Lower leg skin (tissue), 4 donors: ENCODE data around the gene LIAS. TPM values are rescaled to one million over a fixed set of nuclear protein-coding genes. Genes with fewer than 3 reads are reported as not detected.

Experiments used
- DNase-seq, 2 donors: peaks; one replicate each; pipeline ENCODE4 v3.0.0-alpha.2; 2019; ENCODE audit warnings: low spot score in 2 of 2
- H3K4me3 ChIP-seq: fragments of 200-600 bp; sonication (generic); 2 replicates; pipeline ENCODE4 v1.5.1; 2017; ENCODE audit warnings: mild to moderate bottlenecking, low read depth; ENCODE audit not compliant: poor library complexity, severe bottlenecking
- POLR2A ChIP-seq, 2 donors: fragments of 450-650 bp; IDR thresholded peaks; one replicate each; pipeline ENCODE4 v1.6.1; 2016 to 2017; ENCODE audit warnings: antibody characterized with exemption in 2 of 2, mild to moderate bottlenecking in 1 of 2, moderate library complexity in 1 of 2
- WGBS, 2 donors: methylation state at CpG; one replicate each; pipeline ENCODE4 v1.1.5; 2018; 5-methylcytosine and 5-hydroxymethylcytosine counted together
- intact Hi-C: fragments of 100-400 bp; cut with DNase I; formaldehyde crosslinking; loops from one replicate; pipeline ENCODE4 v1.15.0; 2023; ENCODE audit warnings: low total_unique reads
- total RNA-seq, 4 donors: library from RNA; depleted of rRNA; stranded (reverse); fragments of >200 nt; gene quantifications; one replicate each; pipeline ENCODE4 v1.1.0, GENCODE V29; 2016
- TF ChIP-seq, protein P1 (sequence below), 3 donors: fragments of 450-650 bp; IDR thresholded peaks; one replicate each; pipeline ENCODE4 v1.5.1; 2016; ENCODE audit warnings: antibody characterized with exemption in 3 of 3, mild to moderate bottlenecking in 3 of 3, moderate library complexity in 2 of 3

LIAS gene
- total RNA-seq, 4 donors from 2014 or later: 10.1 to 18.5 (median 12.4) TPM

DNA sequence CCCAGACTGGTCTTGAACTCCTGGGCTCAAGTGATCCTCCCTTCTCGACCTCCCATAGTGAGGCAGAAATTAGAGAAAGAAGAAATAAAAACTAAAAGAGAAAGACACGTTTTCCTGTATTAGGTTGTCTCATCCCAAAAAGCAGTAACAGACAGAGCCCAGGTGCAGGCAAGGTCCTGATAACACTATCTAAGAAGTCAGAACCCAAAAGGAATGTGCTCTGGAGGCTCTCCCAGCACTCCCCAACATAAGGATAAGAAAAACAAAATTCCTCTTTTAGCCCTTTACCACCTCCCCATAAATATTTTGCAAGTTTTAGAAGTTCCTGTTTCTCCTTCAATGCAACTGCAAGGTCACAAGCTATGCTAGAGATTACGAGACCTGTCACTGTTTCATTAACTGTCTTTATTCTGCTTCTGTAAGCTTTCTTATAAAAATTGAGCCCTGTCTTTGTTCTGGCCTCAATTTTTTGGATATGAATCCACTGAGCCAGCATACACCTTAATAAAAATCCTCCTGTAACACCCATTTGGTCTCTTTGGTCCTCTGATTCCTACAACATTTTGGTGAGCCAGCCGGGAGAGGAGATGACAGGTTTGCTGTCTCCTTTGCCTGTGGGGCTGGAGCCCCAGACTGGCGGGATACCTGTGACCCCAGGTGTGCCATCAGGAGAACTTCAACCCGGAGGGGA is 25.9 kb downstream of the LIAS start:
- intact Hi-C loops: no loop called here

DNA sequence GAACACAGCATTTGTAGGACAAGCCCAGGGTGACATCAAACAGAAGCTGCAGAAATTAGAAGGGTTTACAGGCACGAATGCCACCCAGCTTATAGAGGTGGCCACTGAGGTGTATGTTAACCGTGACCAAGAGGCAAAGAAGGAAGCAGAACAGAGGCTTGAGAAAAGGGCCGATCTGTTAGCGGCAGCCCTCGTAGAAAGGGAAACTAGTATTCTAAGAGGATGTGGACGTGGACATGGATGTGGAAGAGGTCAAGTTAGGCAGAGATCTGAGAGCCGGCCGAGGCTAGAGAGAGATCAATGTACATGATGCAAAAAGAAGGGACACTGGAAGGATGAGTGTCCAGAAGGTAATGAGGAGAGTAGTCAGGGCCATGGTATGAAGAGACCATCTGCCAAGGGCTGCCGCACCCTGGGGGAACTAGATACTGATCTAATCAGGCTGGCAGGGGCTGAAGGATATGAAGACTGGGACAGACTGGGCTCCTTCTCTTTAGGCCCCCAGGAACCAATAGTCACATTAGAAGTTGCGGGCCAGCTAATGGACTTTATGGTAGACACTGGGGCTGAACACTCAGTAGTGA is 27.5 kb downstream of the LIAS start:
- intact Hi-C loops: no loop called here
- H3K4me3 ChIP-seq: no peak overlapping the region
- DNase-seq: no peak
- WGBS, 2 donors: 83 to 86% methylated on average over 10 of the region's 10 CpGs
- TF ChIP-seq POLR2A (IDR thresholded peaks at IDR 0.05): no peak
- TF ChIP-seq, protein P1, sequence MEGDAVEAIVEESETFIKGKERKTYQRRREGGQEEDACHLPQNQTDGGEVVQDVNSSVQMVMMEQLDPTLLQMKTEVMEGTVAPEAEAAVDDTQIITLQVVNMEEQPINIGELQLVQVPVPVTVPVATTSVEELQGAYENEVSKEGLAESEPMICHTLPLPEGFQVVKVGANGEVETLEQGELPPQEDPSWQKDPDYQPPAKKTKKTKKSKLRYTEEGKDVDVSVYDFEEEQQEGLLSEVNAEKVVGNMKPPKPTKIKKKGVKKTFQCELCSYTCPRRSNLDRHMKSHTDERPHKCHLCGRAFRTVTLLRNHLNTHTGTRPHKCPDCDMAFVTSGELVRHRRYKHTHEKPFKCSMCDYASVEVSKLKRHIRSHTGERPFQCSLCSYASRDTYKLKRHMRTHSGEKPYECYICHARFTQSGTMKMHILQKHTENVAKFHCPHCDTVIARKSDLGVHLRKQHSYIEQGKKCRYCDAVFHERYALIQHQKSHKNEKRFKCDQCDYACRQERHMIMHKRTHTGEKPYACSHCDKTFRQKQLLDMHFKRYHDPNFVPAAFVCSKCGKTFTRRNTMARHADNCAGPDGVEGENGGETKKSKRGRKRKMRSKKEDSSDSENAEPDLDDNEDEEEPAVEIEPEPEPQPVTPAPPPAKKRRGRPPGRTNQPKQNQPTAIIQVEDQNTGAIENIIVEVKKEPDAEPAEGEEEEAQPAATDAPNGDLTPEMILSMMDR (IDR thresholded peaks at IDR 0.05): no peak

More for the DNA sequence above, 25.9 kb downstream of the LIAS start:
- TF ChIP-seq, protein P1 (IDR thresholded peaks at IDR 0.05): no peak
- TF ChIP-seq POLR2A (IDR thresholded peaks at IDR 0.05): no peak
- DNase-seq: no peak
- WGBS, 2 donors: 83 to 88% methylated on average over 6 of the region's 6 CpGs
- H3K4me3 ChIP-seq: no peak overlapping the region

DNA sequence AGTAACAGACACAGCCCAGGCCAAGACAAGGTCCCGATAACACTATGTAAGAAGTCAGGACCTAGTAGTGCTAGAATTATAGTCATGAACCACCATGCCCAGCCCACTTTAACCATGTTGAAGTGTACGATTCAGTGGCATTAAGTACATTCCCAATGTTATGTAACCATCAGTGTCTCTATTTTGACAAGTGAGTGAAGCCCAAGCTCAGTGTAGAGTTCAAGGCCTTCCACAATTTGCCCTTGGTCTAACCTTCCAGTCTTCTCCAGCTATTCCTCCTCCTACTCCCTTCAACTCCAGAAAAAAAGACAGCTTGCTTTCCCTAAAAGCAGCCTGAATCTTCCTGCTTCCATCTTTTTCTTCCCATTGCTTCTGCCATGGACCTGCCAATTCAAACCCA is 31.5 kb downstream of the LIAS start:
- no peak overlapping the region for H3K4me3 ChIP-seq
- TF ChIP-seq POLR2A (IDR thresholded peaks at IDR 0.05): no peak
- TF ChIP-seq, protein P1 (IDR thresholded peaks at IDR 0.05): no peak
- DNase-seq: no peak
- WGBS, 2 donors: 93 to 95% methylated on average over 2 of the region's 2 CpGs
- intact Hi-C loops: no loop called here

DNA sequence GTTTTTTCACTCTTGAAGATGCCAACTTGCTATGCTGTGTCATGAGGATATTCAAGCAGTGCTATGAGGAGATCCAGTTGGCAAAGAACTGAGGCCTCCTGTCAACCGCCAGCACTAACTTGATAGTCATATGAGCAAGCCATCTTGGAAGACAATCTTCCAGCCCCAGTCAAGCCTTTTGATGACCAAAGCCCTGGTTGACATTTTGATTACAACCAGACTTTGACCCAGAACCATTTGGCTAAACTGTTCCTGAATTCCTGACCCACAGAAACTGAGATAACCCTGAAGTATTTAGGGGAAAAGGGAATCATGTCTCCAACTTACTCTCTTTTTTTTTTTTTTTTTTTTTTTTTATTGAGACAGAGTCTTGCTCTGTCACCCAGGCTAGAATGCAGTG is 35.5 kb downstream of the LIAS start:
- TF ChIP-seq, protein P1 (IDR thresholded peaks at IDR 0.05): no peak
- TF ChIP-seq POLR2A (IDR thresholded peaks at IDR 0.05): no peak
- H3K4me3 ChIP-seq: no peak overlapping the region
- WGBS, 2 donors: 71 to 87% methylated on average over 1 of the region's 1 CpG
- intact Hi-C loops: no loop called here
- DNase-seq: no peak

DNA sequence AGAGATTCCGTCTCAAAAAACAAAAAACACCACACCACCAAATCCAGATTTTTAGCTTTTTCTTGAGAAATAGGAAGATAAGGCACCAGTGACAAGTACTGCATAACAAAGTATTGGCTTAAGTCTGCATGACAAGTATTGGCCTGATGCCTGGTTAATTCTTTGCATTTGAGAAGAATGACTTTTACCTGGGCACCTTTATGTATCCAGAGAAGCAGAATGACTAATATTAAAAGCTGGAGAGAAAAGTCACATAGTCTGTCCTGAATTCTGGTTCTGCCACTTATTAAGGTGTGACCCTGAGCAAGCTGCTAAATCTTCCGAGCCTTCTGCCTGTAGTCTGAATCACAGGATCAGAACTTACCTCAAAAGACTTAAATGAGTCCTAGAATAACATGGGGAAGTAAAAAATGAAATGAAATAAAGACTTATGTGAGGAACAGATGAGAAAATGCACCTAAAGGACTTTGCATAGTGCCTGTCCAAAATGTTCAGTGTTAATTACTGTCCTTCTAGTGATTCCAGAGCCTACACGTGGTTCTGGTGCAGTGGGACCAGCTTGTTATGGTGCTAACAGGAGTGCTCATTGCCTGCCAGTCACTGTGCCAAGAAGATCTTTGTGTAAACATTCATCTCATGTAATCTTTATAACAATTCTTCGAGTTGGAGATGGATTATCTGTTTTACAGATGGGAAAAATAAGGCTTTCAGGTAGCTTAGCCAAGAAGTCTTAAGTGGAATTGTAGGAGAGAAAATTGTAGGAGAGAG is 36.8 kb downstream of the LIAS start:
- no peak for DNase-seq
- 49 to 53% methylated on average over 4 of the region's 4 CpGs for WGBS, 2 donors
- TF ChIP-seq, protein P1 (IDR thresholded peaks at IDR 0.05): no peak
- TF ChIP-seq POLR2A (IDR thresholded peaks at IDR 0.05): no peak
- H3K4me3 ChIP-seq: no peak overlapping the region
- intact Hi-C loops: no loop called here
